ENCODE measurements around the gene DARS1.

- TF ChIP-seq CTCF (IDR thresholded peaks at IDR 0.05) (no peak), POLR2A (IDR thresholded peaks at IDR 0.05) (no peak), POLR2AphosphoS5 (IDR thresholded peaks at IDR 0.05) (no peak)
These were observed 21.2 kb upstream of the DARS1 start for GRCh38 chr2:136006658-136007057.

Measured in breast epithelium (tissue), 3 donors.